LNCAP (cell line): ENCODE data around the gene MMP28.

ENCODE experiments used
- TF ChIP-seq, protein P1 (sequence below): fragments of 450-650 bp; IDR thresholded peaks from 2 replicates; pipeline ENCODE4 v1.5.1; 2017; ENCODE audit warnings: mild to moderate bottlenecking

Gene MMP28

DNA sequence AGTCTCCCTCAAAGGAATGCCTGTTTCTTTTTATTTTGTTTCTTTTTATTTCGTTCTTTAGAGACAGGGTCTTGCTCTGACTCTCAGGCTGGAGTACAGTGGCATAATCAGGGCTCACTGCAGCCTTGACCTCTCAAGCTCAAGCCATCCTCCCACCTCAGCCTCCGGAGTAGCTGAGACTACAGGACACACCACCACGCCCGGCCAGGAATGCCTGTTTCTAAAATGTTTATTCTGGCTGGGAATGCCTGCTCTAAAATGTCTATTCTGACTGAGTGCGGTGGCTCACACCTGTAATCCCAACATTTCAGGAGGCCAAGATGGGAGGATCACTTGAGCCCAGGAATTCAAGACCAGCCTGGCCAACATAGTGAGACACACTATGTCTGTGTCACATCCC lies 2.5 kb upstream of the MMP28 start:
- TF ChIP-seq, protein P1, sequence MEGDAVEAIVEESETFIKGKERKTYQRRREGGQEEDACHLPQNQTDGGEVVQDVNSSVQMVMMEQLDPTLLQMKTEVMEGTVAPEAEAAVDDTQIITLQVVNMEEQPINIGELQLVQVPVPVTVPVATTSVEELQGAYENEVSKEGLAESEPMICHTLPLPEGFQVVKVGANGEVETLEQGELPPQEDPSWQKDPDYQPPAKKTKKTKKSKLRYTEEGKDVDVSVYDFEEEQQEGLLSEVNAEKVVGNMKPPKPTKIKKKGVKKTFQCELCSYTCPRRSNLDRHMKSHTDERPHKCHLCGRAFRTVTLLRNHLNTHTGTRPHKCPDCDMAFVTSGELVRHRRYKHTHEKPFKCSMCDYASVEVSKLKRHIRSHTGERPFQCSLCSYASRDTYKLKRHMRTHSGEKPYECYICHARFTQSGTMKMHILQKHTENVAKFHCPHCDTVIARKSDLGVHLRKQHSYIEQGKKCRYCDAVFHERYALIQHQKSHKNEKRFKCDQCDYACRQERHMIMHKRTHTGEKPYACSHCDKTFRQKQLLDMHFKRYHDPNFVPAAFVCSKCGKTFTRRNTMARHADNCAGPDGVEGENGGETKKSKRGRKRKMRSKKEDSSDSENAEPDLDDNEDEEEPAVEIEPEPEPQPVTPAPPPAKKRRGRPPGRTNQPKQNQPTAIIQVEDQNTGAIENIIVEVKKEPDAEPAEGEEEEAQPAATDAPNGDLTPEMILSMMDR: no peak

DNA sequence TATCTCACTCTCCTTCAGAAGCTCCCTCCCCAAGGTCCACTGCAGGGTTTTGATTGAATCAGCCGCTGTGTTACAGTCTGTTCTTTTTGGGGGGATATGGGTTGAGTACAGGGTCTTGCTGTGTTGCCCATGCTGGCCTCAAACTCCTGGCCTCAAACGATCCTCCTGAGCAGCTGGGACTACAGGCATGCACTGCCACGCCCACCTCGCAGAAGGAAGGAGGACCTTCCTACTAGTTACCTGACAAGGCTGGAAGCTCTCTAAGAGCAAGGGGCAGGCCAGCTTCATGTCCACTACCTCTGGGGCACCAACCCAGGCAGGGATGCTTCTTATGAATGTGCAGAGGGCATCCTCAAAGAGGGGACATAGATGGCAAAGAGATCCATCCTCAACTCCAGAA lies 1.9 kb upstream of the MMP28 start:
- TF ChIP-seq, protein P1: no peak

DNA sequence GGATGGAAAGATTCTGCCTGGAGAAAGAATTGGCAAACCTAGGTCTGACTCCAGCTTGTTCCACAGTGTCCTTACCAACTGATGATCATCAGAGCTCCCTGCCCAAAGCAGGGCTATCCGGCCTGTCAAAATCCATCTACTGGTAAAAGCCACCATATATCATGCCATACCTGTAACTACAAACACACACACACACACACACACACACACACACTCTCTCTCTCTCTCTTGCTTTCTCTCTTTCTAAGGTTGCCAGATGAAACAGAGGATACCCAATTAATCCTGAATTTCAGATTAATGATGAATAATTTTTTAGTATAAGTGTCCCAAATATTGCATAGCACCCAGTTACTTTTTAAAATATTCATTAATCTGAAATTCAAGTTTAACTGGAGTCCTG lies 1.5 kb upstream of the MMP28 start:
- TF ChIP-seq, protein P1: no peak

DNA sequence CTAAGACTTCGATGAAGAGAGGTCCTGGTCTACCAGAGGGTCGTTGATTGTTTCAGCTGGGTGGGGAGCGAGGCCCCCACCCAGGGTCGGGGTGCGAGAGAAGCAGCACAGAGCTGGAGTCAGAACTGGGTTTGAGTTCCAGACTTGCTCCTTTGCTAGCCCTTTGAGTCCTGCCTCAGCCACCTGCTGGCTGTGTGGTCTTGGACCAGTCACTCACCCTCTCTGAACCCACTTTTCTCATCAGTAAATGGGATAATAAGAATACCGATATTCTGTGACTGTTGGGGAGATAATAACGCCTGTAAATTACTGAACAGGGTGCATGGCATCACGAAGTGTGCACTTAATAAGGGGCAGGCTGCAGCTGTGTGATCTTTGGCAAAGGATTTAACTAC lies 427 bp upstream of the MMP28 start:
- TF ChIP-seq, protein P1: no peak

DNA sequence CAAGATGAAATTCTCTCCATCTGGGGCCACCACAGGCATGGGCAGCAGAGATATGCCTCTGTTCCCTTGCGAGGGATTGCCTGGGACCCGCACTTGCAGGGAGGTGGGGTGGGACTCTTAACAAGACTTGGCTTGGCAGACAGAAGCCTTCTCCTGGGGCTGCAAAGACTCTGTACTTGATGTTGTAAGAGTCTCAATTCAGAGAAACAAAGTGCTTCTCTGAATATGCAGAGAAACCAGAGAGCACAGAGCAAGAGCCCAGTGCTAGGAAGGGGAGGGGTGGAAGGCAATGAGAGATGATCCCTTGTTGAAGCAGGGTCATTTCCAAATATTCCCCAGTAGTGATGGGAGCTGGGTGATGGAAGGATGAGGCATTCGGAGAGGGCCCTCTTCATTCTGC lies 2.2 kb downstream of the MMP28 start:
- TF ChIP-seq, protein P1: no peak

DNA sequence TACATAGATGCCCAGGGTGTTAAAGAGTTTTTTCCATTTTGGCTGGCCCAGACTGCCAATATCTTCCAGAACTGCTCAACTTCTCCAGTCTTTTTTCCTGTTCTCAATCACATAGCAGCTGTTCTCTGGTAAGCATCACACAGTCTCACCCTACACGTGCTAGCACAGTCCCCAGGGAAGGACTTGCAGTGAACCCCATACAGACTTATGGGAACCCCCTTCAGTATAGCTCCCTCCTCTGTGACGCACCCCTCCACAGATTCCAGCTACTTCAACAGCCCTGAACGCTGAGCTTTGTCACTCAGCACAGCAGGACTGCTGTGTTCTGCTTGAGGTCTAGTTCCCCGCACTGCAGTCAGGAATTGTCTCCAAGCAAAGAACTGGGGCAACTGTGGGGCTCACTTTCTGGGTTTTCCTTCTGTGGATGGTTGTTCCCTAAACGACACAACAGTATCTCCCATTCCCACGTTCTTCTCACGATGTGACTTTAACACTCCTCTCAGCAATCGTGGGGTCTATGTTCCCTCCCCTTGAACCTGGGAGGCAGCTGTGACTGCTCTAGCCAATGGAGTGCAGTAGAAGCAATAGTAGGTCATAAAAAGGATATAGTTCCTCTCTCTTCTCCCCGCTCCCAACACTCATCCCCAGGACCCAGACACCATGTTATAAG lies 3.6 kb downstream of the MMP28 start:
- TF ChIP-seq, protein P1: no peak

DNA sequence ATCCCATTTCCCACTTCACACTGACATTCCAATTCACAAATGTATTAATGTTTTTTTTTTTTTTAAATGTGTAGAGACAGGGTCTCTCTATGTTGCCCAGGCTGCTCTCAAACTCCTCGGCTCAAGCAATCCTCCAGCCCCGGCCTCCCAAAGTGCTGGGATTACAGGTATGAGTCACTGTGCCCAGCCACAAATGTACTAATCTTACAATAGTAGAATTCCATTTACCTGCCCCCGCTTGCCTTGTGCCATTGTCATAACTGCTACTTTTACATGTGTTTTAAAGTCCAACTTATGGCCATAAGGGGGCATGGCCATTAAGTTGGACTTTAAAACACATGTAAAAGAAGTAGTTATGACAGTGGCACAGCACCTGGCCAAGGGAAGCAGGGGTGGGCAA lies 4.6 kb downstream of the MMP28 start:
- TF ChIP-seq, protein P1: no peak
